Activated CD4-positive, CD25-positive, alpha-beta regulatory T cell treated with anti-CD3 and anti-CD28 coated beads, Interleukin-2, amount 50 U/mL, for 16 hours (primary cell): ENCODE data around the gene NSF.
"Not testable (repeated sequence)": the region's sequence is repeated elsewhere in the genome, so short reads cannot be mapped to it uniquely, and the experiment has no call there.

Experiments
- DNase-seq: peaks from one replicate; pipeline ENCODE4 v3.0.0-alpha.2; 2020; ENCODE audit warnings: low read depth, low spot score

Gene NSF

GRCh38 chr17:46628753-46629436 lies 38.4 kb downstream of the NSF start:
- DNase-seq: not testable (repeated sequence)

- DNase-seq: not testable (repeated sequence)
Measured at GRCh38 chr17:46632146-46632545, 41.7 kb downstream of the NSF start.

- not testable (repeated sequence) for DNase-seq
Measured at GRCh38 chr17:46634844-46635243, 44.4 kb downstream of the NSF start.

DNA sequence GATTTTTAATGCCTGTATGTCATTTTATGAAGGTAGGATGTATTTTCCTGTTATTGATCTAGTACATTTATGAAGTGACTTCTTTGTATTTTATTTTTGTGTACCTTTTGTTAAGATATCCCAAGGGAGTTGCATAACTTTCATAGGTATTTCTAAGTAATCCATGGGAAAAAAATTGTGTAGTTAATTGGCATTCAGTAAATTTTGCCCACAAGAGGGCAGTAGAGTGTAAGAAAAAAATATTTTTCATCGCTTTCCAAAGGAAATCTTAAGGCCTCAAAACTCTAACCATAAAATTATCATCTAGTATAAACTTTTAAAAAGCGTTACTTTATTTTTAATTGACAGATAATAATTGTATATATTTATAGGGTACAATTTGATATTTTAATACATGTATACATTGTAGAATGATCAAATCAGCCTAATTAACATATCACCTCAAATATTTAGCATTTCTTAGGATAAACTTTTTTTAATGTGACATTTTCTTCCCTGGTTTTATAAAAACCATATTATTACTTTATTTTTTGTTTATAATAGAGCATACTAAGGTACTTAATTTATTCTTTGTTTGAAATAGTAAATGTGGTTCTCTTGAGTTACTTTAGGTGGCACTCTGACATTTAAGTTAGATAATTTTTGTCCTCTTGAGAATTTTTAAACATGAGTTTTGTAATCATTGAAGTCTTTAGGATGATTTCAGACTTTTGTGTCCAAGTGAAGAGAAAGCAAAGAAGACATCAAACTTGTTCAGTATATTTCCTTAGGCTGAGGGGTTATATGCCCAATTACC lies 51.6 kb downstream of the NSF start:
- not testable (repeated sequence) for DNase-seq

DNA sequence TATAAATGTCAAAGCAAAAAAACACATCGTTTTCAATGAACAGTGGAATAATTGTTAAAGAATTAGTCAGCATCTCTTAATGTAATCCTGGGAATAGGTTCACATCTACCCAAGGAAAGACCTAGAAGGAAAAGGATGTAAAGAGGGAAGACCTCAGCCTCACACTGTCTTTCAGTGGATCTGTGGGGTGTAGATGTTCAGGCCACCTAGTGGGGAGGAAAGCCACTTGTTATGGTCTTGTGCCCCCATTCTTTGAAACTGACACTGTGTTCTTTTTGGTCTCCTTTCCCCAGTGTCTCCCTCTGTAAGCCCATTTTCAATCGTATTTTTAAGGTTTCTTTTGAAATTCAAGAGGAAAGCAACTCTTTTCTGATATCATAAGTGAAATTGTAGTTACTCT lies 56.8 kb downstream of the NSF start:
- DNase-seq: not testable (repeated sequence)

DNA sequence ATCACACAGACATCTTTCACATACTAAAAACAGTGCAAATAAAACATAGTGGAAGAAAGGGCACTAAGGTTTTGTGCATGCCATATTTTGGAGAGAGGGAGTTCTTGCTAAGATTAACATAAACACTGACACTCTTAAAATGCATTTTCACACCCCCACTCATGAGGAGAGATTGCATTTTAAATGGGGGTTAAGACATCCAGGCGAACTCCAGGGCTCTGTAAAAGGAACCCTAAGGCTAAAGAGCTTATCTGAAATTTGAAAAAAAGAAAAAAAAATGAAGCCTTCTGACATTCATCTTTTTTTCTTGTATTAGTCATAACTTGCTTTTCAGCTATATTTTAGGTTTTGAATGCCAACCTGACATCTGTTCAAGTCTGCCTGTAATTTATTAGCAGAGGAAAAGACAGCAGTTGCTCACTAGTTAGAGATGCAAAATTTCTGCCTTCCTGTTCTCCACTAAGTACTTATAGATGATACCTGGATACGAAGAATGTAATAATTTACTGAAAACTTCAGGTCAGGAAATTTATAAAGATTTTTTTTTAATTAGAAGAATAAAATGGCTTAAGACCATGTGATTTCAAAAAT lies 57.3 kb downstream of the NSF start:
- not testable (repeated sequence) for DNase-seq

GRCh38 chr17:46649246-46649645 lies 58.8 kb downstream of the NSF start:
- not testable (repeated sequence) for DNase-seq

DNA sequence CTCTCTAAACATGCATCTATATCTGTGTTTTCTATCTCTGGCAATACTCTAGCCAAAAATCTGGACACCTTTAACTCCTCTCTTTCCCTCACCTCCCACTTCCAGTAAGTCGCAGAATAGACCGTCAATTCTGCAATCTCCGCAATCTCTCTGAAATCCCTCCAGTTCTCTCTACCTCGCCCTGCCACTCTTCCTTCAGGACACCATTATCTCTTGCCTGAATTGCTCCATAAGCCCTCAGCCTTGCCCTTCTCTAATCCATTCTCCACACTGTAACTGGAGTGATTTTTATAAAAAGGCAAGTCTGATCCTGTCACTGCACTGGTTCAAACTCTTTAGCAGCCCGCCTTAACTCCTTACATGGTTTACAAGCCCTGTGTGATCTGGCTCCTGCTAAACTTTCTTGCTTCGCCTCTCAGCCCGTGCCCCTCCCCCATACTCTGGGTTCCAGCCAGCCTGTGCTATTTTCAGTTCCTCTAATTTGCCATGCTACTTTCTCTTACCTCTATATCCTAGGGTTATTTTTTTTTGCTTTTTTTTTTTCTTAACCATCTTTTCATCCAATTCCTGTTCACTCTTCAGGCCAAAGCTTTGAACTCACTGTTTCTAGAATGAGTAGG lies 61.7 kb downstream of the NSF start:
- DNase-seq: not testable (repeated sequence)

GRCh38 chr17:46658235-46658634 lies 67.8 kb downstream of the NSF start:
- not testable (repeated sequence) for DNase-seq

- not testable (repeated sequence) for DNase-seq
Measured at GRCh38 chr17:46659702-46660101, 69.2 kb downstream of the NSF start.

- not testable (repeated sequence) for DNase-seq
Measured at GRCh38 chr17:46663123-46663522, 72.7 kb downstream of the NSF start.

DNA sequence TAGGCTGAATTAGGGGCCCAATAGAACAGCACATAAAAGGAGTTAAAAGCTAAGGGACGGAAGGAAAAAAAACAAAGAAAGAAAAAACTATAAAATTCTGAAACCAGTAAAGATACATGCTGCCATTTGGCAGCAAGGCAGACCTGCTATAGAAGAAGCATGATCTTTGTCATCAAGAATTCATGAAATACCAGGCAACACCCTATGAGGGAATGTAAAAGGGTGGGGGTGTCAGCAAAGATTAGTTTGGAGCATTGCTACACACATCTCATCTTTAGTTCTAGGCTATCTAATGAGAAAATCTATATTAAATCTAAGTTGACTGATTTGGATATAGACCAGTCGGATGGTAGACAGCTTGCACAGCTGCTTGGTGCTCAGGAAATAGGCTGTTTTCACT lies 73.1 kb downstream of the NSF start:
- not testable (repeated sequence) for DNase-seq

GRCh38 chr17:46665969-46666368 lies 75.5 kb downstream of the NSF start:
- DNase-seq: not testable (repeated sequence)

- DNase-seq: not testable (repeated sequence)
Measured at GRCh38 chr17:46670789-46671188, 80.3 kb downstream of the NSF start.

GRCh38 chr17:46672777-46673176 lies 82.3 kb downstream of the NSF start:
- DNase-seq: not testable (repeated sequence)

DNA sequence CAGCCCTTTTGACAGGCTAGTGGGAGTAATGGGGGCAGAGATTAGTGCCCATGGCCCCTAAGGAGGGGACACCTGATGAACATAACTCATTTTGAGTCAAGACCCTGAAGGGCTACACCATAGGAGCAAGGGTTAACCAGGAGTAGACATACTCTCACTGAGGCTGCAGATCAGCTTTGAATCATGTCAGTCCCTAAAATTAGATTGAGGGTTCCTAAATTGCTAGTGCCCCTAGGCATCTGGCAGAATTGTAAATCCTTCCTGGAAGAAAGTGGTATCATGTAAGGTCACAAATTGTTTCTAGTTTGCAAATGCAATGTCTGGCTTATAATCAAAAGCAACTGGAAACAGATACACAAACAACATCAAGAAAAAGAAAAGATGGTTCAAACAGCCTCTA lies 87.3 kb downstream of the NSF start:
- not testable (repeated sequence) for DNase-seq

GRCh38 chr17:46683653-46684052 lies 93.2 kb downstream of the NSF start:
- DNase-seq: not testable (repeated sequence)

- DNase-seq: not testable (repeated sequence)
Measured at GRCh38 chr17:46685284-46685683, 94.8 kb downstream of the NSF start.

GRCh38 chr17:46692196-46692595 lies 101.7 kb downstream of the NSF start:
- DNase-seq: not testable (repeated sequence)

DNA sequence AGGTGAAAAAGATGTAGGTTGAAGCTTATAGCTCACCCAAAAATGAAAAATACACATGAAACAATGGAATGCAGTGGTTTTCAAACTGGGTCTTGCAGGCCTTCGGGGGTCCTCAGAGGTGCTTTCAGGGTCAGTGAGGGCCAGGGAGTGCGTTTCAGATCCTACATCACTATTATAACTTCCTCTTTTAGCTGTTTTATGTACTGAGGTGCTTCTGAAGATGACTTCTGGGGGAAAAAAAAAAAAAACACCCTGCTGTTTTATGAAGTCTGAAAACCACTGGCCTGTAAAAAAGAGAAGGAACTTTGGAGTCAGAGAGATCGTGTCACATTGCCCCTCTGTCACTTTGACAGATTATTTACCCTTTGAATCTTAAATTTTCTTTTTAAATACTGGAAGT lies 102.8 kb downstream of the NSF start:
- DNase-seq: not testable (repeated sequence)

GRCh38 chr17:46696522-46696921 lies 106.1 kb downstream of the NSF start:
- DNase-seq: not testable (repeated sequence)

GRCh38 chr17:46699014-46699413 lies 108.5 kb downstream of the NSF start:
- not testable (repeated sequence) for DNase-seq
